ENCODE data around the gene CDH13.

DNA sequence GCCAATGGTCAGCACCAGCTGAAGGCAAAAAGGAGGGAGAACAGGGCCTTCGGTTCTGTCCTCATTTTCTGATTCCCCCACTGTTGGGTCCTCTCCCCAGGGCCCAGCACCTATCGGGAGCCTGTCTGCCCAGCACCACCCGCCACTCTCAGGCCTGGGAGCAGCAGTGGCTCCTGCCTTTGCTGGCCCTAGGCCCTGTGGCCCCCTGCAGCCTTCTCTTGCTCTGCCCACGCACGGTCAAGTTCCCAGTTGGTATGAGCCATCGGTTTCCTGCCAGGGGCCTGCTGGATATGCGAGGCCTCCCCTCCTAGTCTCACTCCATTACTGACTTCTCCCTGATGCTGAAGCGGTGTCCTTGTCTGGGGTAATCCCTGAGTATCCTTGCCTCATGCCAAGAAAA, 1218.5 kb downstream of the CDH13 start:
- TF ChIP-seq EZH2 (IDR thresholded peaks at IDR 0.05) = no peak
- no peak for TF ChIP-seq POLR2AphosphoS5 (IDR thresholded peaks at IDR 0.05; ENCODE audit: borderline replicate concordance, low read depth, low read length)

Data from SK-N-MC (cell line).